Breast epithelium (tissue), 4 donors: ENCODE data around the gene ISG20L2. TPM values are rescaled to one million over a fixed set of nuclear protein-coding genes. Genes with fewer than 3 reads are reported as not detected.

Experiments
- DNase-seq, 2 donors: peaks; one replicate each; pipeline ENCODE4 v3.0.0-alpha.2; 2019; ENCODE audit warnings: low spot score in 2 of 2
- H3K27ac ChIP-seq, 2 donors: fragments of 200-600 bp; sonication (generic) in 1 of 2; one replicate each; pipeline ENCODE4 v1.5.1; 2016 to 2019; ENCODE audit warnings: mild to moderate bottlenecking in 1 of 2
- H3K27me3 ChIP-seq, 2 donors: fragments of 200-600 bp; sonication (generic) in 1 of 2; one replicate each; pipeline versions ENCODE4 v1.5.1 to v1.6.0; 2017 to 2019; ENCODE audit warnings: control low read depth in 1 of 2, mild to moderate bottlenecking in 1 of 2
- H3K36me3 ChIP-seq: fragments of 200-600 bp; one replicate; pipeline ENCODE4 v1.5.1; 2019
- H3K4me1 ChIP-seq, 2 donors: fragments of 200-600 bp; sonication (generic); one replicate each; pipeline ENCODE4 v1.5.1; 2016 to 2019; ENCODE audit warnings: control low read depth in 1 of 2
- H3K4me3 ChIP-seq, 3 donors: fragments of 200-600 bp; sonication (generic); 1 replicate in 2 of 3; 2 replicates in 1 of 3; pipeline ENCODE4 v1.5.1; 2016 to 2019; ENCODE audit warnings: mild to moderate bottlenecking in 3 of 3, moderate library complexity in 2 of 3
- H3K9me3 ChIP-seq, 2 donors: fragments of 200-600 bp; sonication (generic) in 1 of 2; one replicate each; pipeline ENCODE4 v1.5.1; 2016 to 2019; ENCODE audit warnings: control low read depth in 1 of 2
- CTCF ChIP-seq, 3 donors: fragments of 450-650 bp; IDR thresholded peaks; one replicate each; pipeline ENCODE4 v1.5.1; 2016 to 2017; ENCODE audit warnings: antibody characterized with exemption in 3 of 3, mild to moderate bottlenecking in 3 of 3, moderate library complexity in 3 of 3
- POLR2A ChIP-seq: fragments of 450-650 bp; IDR thresholded peaks from one replicate; pipeline ENCODE4 v1.6.1; 2016; ENCODE audit warnings: antibody characterized with exemption, mild to moderate bottlenecking, moderate library complexity
- POLR2AphosphoS5 ChIP-seq, 3 donors: sonication (generic); formaldehyde crosslinking; IDR thresholded peaks; one replicate each; pipeline ENCODE4 v1.6.1; 2017; ENCODE audit warnings: antibody characterized with exemption in 3 of 3
- intact Hi-C: fragments of 100-400 bp; cut with DNase I; formaldehyde crosslinking; loops from one replicate; pipeline ENCODE4 v1.15.1; 2023; ENCODE audit warnings: low total_unique reads
- total RNA-seq, 3 donors: library from RNA; depleted of rRNA; stranded (reverse); fragments of >200 nt; gene quantifications; one replicate each; pipeline ENCODE4 v1.1.0, GENCODE V29; 2016

Gene ISG20L2
- 10 to 100 TPM; 13.6 to 25.2 (median 21.0) TPM for total RNA-seq

GRCh38 chr1:156728599-156729462 lies at the start of gene ISG20L2:
Gene ISG20L2 (minus strand): TSS chr1:156728766. CDS start chr1:156727652, 1,114 bp downstream.
- Histone ChIP-seq H3K27ac (peak within 1 kb of the TSS; percentile 97 to 99), H3K36me3 (no peaks in the 10 kb centered on the region), H3K9me3 (no peaks in the 10 kb centered on the region), H3K27me3 (no peaks in the 10 kb centered on the region), H3K4me1 (peaks cover 11 to 26% of the 10 kb centered on the region in 2 donors), H3K4me3 (peak within 1 kb of the TSS; percentile 88 to 96 (median 90))
- TF ChIP-seq POLR2AphosphoS5 (IDR thresholded peaks at IDR 0.05) (peak; percentile 34 to 81 (median 77)), CTCF (IDR thresholded peaks at IDR 0.05) (no peak), POLR2A (peak; percentile 60)
- peak; percentile 97 to 98 for DNase-seq
- intact Hi-C loops: loop anchor here (10.0 kb wide), 1 partner anchor 136 kb away; the partner anchor contains the start of gene NTRK1

GRCh38 chr1:156777573-156777972 lies 49.0 kb upstream of the ISG20L2 start:
- Histone ChIP-seq H3K4me1 (peaks cover 0 to 6% of the 10 kb centered on the region in 2 donors), H3K9me3 (no peaks in the 10 kb centered on the region), H3K36me3 (no peaks in the 10 kb centered on the region), H3K27ac (no peak overlapping the region), H3K27me3 (no peaks in the 10 kb centered on the region), H3K4me3 (no peak overlapping the region)
- no peak for TF ChIP-seq CTCF (IDR thresholded peaks at IDR 0.05)
- TF ChIP-seq POLR2AphosphoS5 (IDR thresholded peaks at IDR 0.05): no peak
- TF ChIP-seq POLR2A: no peak
- DNase-seq: no peak
- intact Hi-C loops: no loop called here

- H3K36me3 ChIP-seq: no peaks in the 10 kb centered on the region
- DNase-seq: no peak
- peaks cover 0 to 6% of the 10 kb centered on the region in 2 donors for H3K4me1 ChIP-seq
- H3K27me3 ChIP-seq: no peaks in the 10 kb centered on the region
- H3K9me3 ChIP-seq: no peaks in the 10 kb centered on the region
- H3K4me3 ChIP-seq: no peak overlapping the region
- H3K27ac ChIP-seq: no peak overlapping the region
- intact Hi-C loops: no loop called here
- no peak for TF ChIP-seq CTCF (IDR thresholded peaks at IDR 0.05)
- no peak for TF ChIP-seq POLR2AphosphoS5 (IDR thresholded peaks at IDR 0.05)
- TF ChIP-seq POLR2A: no peak
These were observed 48.4 kb upstream of the ISG20L2 start for GRCh38 chr1:156776942-156777341.

- Histone ChIP-seq H3K36me3 (no peaks in the 10 kb centered on the region), H3K4me3 (no peak overlapping the region), H3K27me3 (no peaks in the 10 kb centered on the region), H3K27ac (no peak overlapping the region), H3K4me1 (peaks cover 0 to 6% of the 10 kb centered on the region in 2 donors), H3K9me3 (no peaks in the 10 kb centered on the region)
- intact Hi-C loops: no loop called here
- TF ChIP-seq POLR2AphosphoS5 (IDR thresholded peaks at IDR 0.05): no peak
- TF ChIP-seq POLR2A: no peak
- TF ChIP-seq CTCF (IDR thresholded peaks at IDR 0.05): no peak
- DNase-seq: no peak
These were observed 47.2 kb upstream of the ISG20L2 start for GRCh38 chr1:156775799-156776198.

- TF ChIP-seq POLR2A (no peak), POLR2AphosphoS5 (IDR thresholded peaks at IDR 0.05) (no peak), CTCF (IDR thresholded peaks at IDR 0.05) (no peak)
- H3K27ac ChIP-seq: peak overlapping the region in 1 of 2 donors; percentile 27
- H3K4me3 ChIP-seq: no peak overlapping the region
- peaks cover 0 to 16% of the 10 kb centered on the region in 2 donors for H3K4me1 ChIP-seq
- DNase-seq: no peak
- H3K36me3 ChIP-seq: no peaks in the 10 kb centered on the region
- H3K9me3 ChIP-seq: no peaks in the 10 kb centered on the region
- intact Hi-C loops: no loop called here
- H3K27me3 ChIP-seq: no peaks in the 10 kb centered on the region
These were observed 45.0 kb upstream of the ISG20L2 start for GRCh38 chr1:156773607-156774006.
